CD4-positive, alpha-beta T cell treated with Interleukin-6 at 100 ng/mL for 8 hours (primary cell): Measurements from ENCODE around the gene MALRD1.
"Not testable (repeated sequence)": the region's sequence is repeated elsewhere in the genome, so short reads cannot be mapped to it uniquely, and the experiment has no call there.

Experiments
- DNase-seq: peaks from one replicate; pipeline ENCODE4 v3.0.0-alpha.2; 2020; ENCODE audit warnings: mixed read lengths, low spot score

Gene MALRD1

DNA sequence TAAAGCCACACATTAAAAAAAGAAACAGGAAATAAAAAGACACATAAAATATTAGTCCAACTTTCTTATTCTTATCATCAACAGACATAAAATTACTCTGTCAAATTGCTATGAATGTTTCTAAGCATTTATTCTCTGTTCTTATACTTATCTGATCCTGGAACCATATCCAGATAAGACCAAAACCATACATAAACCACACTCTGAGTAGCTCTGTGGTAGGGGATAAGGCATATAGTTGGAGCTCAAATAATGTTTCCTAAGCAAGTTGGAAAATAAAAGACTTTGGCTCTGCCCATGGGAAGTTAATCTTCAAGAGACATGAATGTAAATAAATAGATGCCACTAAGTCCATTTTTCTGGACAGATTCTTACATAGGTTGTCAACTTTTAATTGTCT is 664.6 kb downstream of the MALRD1 start:
- DNase-seq, result no peak

- no peak for DNase-seq
These were observed 665.4 kb downstream of the MALRD1 start for GRCh38 chr10:19713800-19714525.

DNA sequence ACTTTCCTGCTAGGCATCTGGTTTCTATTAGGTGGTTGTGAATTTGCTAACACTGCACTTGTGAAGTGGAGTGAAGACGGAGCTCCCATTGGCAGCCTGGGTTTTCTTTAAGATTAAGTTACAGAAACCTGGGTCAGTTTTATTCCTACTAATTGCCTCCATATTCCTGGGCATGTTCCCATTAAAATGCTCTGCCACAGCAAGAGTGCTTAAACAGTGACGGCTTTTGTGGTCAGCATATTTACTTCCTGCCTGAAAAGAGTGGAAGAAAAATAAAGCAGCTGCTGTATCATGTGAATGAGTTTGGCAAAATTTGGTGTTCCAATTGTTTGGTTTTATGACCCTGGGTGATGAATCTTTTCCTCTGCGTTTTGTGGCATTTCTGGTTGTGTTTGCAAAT is 670.7 kb downstream of the MALRD1 start:
- no peak for DNase-seq

DNA sequence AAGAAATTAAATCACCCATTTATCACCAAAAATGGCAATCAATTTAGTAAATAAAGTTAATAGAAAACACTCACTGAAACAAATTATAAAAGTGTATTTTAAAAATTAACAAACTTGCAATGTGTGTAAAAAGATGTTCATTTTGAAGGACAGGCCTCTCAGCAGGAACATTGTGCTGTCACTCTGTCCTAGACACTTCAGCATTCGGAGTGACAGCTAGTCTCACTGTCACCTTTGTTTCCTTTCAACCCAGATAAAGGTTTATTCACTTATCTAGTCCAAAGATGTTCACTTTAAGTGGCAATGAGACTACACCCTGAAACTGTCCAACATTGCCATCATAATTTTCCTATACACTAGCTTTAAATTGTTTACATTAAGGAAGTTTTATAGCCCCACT is 675.7 kb downstream of the MALRD1 start:
- DNase-seq, result no peak

- DNase-seq, result no peak
These were observed 679.8 kb downstream of the MALRD1 start for GRCh38 chr10:19728376-19728775.

GRCh38 chr10:19728964-19729363 is 680.4 kb downstream of the MALRD1 start:
- DNase-seq, result no peak

- DNase-seq, result no peak
These were observed 681.7 kb downstream of the MALRD1 start for GRCh38 chr10:19730167-19730906.

DNA sequence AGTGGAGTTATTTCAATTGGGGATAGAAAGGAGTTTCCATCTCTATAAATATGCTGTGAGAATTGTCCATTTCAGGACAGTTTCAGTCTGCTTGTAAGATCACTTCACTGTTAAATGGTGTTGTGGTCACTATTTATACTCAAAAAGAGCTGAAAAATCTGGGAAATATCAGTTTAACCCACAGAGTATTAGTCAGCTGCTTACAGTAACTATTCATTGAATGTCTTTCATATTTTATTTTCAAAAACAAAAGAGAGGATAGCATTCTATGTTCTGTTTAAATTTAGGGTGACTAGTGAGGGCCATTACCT is 682.3 kb downstream of the MALRD1 start:
- DNase-seq, result no peak

- DNase-seq, result no peak
These were observed 683.0 kb downstream of the MALRD1 start for GRCh38 chr10:19731560-19731959.

- no peak for DNase-seq
These were observed 689.8 kb downstream of the MALRD1 start for GRCh38 chr10:19738440-19738839.

GRCh38 chr10:19739232-19739631 is 690.6 kb downstream of the MALRD1 start:
- DNase-seq, result not testable (repeated sequence)

GRCh38 chr10:19742144-19742543 is 693.5 kb downstream of the MALRD1 start:
- not testable (repeated sequence) for DNase-seq

DNA sequence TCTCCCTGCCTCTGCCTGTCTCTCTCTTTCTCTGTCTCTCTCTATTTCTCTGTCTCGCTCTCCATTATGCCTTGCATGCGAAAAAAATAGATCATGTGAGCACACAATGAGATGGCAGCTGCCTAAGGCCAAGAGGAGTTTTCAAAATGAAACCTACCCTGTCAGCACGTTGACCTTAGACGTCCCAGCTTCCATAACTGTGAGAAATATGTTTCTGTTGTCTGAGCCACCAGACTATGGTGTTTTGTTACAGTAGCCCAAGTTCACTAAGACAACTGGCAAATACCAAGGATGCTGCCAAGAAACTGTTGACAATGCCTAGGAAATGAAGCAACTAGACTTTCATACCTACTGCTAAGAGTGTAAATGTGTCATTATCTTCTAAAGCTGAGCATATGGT is 697.1 kb downstream of the MALRD1 start:
- no peak for DNase-seq

GRCh38 chr10:19749185-19749729 is 700.7 kb downstream of the MALRD1 start:
- DNase-seq, result no peak

- no peak for DNase-seq
These were observed 702.4 kb downstream of the MALRD1 start for GRCh38 chr10:19750972-19751371.

DNA sequence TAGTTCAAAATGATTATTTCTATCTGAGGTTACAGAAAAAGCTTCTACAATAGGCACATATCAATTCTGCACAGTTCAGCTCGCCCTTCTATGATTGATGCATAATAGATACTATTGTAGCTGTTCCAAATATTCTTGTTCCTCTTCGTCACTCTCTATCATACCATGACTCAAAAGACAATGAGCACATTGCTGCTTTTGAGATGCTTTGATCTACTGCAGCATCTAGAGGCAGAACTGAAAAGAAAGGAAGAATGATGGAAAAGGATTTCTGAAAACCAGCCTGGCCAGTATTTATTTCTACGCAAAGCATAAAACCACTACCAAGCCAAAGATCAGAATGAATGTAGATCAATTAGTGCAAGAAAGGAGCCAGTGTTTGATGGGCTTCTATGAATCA is 708.3 kb downstream of the MALRD1 start:
- no peak for DNase-seq

DNA sequence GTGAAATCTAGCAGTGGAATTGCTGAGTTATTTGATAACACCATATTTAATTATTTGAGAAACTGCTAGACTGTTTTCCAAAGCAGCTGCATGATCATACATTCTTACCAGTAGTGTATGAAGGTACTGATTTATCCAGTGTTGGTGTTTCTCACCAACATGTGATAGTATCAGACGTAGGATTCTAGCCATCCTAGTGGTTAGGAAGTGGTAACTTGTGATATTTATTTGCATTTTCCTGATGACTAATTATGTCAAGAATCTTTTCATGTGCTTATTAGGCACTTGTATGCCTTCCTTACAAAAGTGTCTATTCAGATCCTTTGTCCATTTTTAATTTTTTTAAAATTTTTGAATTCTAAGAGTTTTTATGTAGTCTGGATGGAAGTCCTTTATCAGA is 713.4 kb downstream of the MALRD1 start:
- DNase-seq, result no peak

- DNase-seq, result no peak
These were observed 715.5 kb downstream of the MALRD1 start for GRCh38 chr10:19764111-19764510.

DNA sequence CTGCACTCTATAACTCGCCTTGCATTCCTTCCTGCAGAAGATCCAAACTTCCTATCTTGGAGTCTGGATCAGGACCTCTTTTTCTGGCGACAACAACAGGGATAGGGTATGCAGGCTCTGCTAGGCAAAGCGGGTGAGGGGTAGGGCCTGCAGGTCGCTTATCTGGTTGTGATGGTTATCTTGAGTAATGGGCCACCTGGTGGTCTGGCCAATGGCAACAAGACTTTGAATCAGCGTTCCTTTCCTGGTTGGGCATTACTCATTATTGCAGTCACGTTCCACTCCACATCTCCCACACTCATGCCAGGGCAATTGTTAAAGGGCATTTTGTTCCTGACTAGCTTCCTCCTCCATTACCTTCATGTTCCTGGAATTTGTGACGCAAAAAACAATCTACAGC is 719.3 kb downstream of the MALRD1 start:
- DNase-seq, result no peak

- not testable (repeated sequence) for DNase-seq
These were observed 721.2 kb downstream of the MALRD1 start for GRCh38 chr10:19769826-19770225.

GRCh38 chr10:19772972-19773371 is 724.4 kb downstream of the MALRD1 start:
- DNase-seq, result no peak

DNA sequence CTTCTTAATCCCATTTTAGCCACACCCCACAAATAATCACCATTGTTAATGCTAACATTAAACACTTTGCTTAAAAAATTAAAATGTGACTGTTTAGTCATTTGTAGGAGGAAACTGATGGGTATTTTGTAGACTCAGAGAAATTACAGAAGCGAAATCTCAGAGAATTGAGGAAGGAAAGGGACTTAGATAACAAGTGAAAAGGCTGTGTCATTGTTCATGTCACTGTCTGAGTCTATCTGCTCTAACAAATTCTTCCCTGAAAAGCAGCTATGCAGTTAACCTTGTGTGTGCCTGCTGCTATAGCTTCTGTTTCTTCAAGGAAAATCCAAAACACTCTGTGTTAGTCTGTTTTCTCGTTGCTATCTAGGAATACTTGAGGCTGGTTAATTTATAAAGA is 726.7 kb downstream of the MALRD1 start:
- no peak for DNase-seq

- no peak for DNase-seq
These were observed 729.2 kb downstream of the MALRD1 start for GRCh38 chr10:19777806-19778205.

- DNase-seq, result no peak
These were observed 730.4 kb downstream of the MALRD1 start for GRCh38 chr10:19778996-19779395.
